ENCODE data around the gene COQ5.
"Not testable (repeated sequence)": the region's sequence is repeated elsewhere in the genome, so short reads cannot be mapped to it uniquely, and the experiment has no call there.

DNA sequence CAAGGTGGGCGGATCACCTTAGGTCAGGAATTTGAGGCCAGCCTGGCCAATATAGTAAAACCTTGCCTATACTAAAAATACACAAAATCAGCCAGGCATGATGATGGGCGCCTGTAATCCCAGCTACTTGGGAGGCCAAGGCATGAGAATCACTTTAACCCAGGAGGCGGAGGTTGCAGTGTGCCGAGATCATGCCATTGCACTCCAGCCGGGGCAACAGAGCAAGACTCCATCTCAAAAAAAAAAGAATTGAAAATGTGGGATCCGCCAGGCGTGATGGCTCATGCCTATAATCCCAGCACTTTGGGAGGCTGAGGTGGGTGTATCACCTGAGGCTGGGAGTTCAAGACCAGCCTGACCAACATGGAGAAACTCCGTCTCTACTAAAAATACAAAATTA is 9.6 kb downstream of the COQ5 start:
- not testable (repeated sequence) for TF ChIP-seq CTCF, POLR2AphosphoS5, POLR2A (IDR thresholded peaks at IDR 0.05)

Data from prostate gland (tissue), 2 donors.